ENCODE measurements around the gene ST8SIA2.
"Not testable (repeated sequence)": the region's sequence is repeated elsewhere in the genome, so short reads cannot be mapped to it uniquely, and the experiment has no call there.

The ST8SIA2 gene

GRCh38 chr15:92463826-92464225, 70.1 kb downstream of the ST8SIA2 start:
- no peak for DNase-seq (ENCODE audit: low spot score)
- TF ChIP-seq CTCF (IDR thresholded peaks at IDR 0.05; ENCODE audit: extremely low read depth, insufficient read depth, missing control alignments), result no peak
- in situ Hi-C loops (cut with MboI; ENCODE audit: low pct_unique_long_range_greater_than_20kb, low sequenced_read_pairs, unreplicated experiment), result no loop called here

- no peak for DNase-seq (ENCODE audit: low spot score)
- in situ Hi-C loops (cut with MboI; ENCODE audit: low pct_unique_long_range_greater_than_20kb, low sequenced_read_pairs, unreplicated experiment), result no loop called here
- no peak for TF ChIP-seq CTCF (IDR thresholded peaks at IDR 0.05; ENCODE audit: extremely low read depth, insufficient read depth, missing control alignments)
Measured at GRCh38 chr15:92466834-92467233, 73.2 kb downstream of the ST8SIA2 start.

- no peak for TF ChIP-seq CTCF (IDR thresholded peaks at IDR 0.05; ENCODE audit: extremely low read depth, insufficient read depth, missing control alignments)
Measured at GRCh38 chr15:92467245-92467644, 73.6 kb downstream of the ST8SIA2 start.

GRCh38 chr15:92468991-92469390, 75.3 kb downstream of the ST8SIA2 start:
- in situ Hi-C loops (cut with MboI; ENCODE audit: low pct_unique_long_range_greater_than_20kb, low sequenced_read_pairs, unreplicated experiment), result no loop called here
- TF ChIP-seq CTCF (IDR thresholded peaks at IDR 0.05; ENCODE audit: extremely low read depth, insufficient read depth, missing control alignments), result no peak
- DNase-seq (ENCODE audit: low spot score), result no peak

More at GRCh38 chr15:92467245-92467644, 73.6 kb downstream of the ST8SIA2 start:
- DNase-seq (ENCODE audit: low spot score), result no peak
- in situ Hi-C loops (cut with MboI; ENCODE audit: low pct_unique_long_range_greater_than_20kb, low sequenced_read_pairs, unreplicated experiment), result no loop called here

GRCh38 chr15:92471288-92471687, 77.6 kb downstream of the ST8SIA2 start:
- TF ChIP-seq CTCF (IDR thresholded peaks at IDR 0.05; ENCODE audit: extremely low read depth, insufficient read depth, missing control alignments), result no peak
- no peak for DNase-seq (ENCODE audit: low spot score)
- in situ Hi-C loops (cut with MboI; ENCODE audit: low pct_unique_long_range_greater_than_20kb, low sequenced_read_pairs, unreplicated experiment), result no loop called here

GRCh38 chr15:92473756-92474155, 80.1 kb downstream of the ST8SIA2 start:
- in situ Hi-C loops (cut with MboI; ENCODE audit: low pct_unique_long_range_greater_than_20kb, low sequenced_read_pairs, unreplicated experiment), result no loop called here
- no peak for TF ChIP-seq CTCF (IDR thresholded peaks at IDR 0.05; ENCODE audit: extremely low read depth, insufficient read depth, missing control alignments)
- no peak for DNase-seq (ENCODE audit: low spot score)

GRCh38 chr15:92479730-92480129, 86.0 kb downstream of the ST8SIA2 start:
- DNase-seq (ENCODE audit: low spot score); in situ Hi-C loops (cut with MboI; ENCODE audit: low pct_unique_long_range_greater_than_20kb, low sequenced_read_pairs, unreplicated experiment): not testable (repeated sequence)
